CD4-positive, alpha-beta T cell (primary cell): ENCODE results near the gene EIF5. TPM values are rescaled to one million over a fixed set of nuclear protein-coding genes. Genes with fewer than 3 reads are reported as not detected.
A peak's percentile ranks its signal among the peaks of the same experiment; 100 is the strongest.

Experiments used
- ATAC-seq: fragments of 200-7000 bp; cut with Tn5 transposase; one replicate; pipeline ENCODE4 v1.10.0; 2022; ENCODE audit warnings: mild to moderate bottlenecking; ENCODE audit not compliant: poor library complexity
- CTCF ChIA-PET: fragments of 350-600 bp; sonication (Branson Sonifier 250); formaldehyde crosslinking; loops from one replicate; lab custom pipeline; 2021; ENCODE audit warnings: antibody characterized with exemption, inconsistent platforms; lab: Charles Lee
- POLR2A ChIA-PET: fragments of 350-600 bp; sonication (Branson Sonifier 250); formaldehyde crosslinking; loops from one replicate; lab custom pipeline; 2021; ENCODE audit warnings: antibody characterized with exemption, inconsistent platforms; lab: Charles Lee
- DNase-seq, 14 experiments: peaks; one replicate each; pipeline ENCODE4 v3.0.0-alpha.2; 2013 to 2020; ENCODE audit warnings: mixed read lengths in 2 of 14
- H3K27ac ChIP-seq, 2 donors: one replicate each; pipeline versions ENCODE4 v1.5.1 to v1.7.0; 2013; ENCODE audit warnings: low read length in 2 of 2, low read depth in 1 of 2, mild to moderate bottlenecking in 1 of 2
- H3K27me3 ChIP-seq, 2 experiments: 1 replicate in 1 of 2; 2 replicates in 1 of 2; pipeline versions ENCODE4 v1.6.1 to v1.7.0; 2013; ENCODE audit warnings: low read length in 2 of 2, control low read depth in 1 of 2, mild to moderate bottlenecking in 1 of 2, moderate library complexity in 1 of 2; ENCODE audit not compliant: insufficient read depth in 2 of 2, control insufficient read depth in 1 of 2
- H3K36me3 ChIP-seq: one replicate; pipeline ENCODE4 v1.6.1; 2013; ENCODE audit warnings: low read length, control low read depth; ENCODE audit not compliant: insufficient read depth
- H3K4me1 ChIP-seq: one replicate; pipeline ENCODE4 v1.6.1; 2013; ENCODE audit warnings: low read length, control low read depth; ENCODE audit not compliant: insufficient read depth
- H3K4me3 ChIP-seq: one replicate; pipeline ENCODE4 v1.5.1; 2013; ENCODE audit warnings: mild to moderate bottlenecking, low read length, moderate library complexity
- H3K9me3 ChIP-seq, 2 experiments: 1 replicate in 1 of 2; 2 replicates in 1 of 2; pipeline versions ENCODE4 v1.6.1 to v1.7.0; 2013; ENCODE audit warnings: low read length in 2 of 2, mild to moderate bottlenecking in 2 of 2, control low read depth in 1 of 2, moderate library complexity in 1 of 2; ENCODE audit not compliant: control insufficient read depth in 1 of 2, insufficient read depth in 1 of 2
- H3K27ac Mint-ChIP-seq: one replicate; pipeline ENCODE4 v1.8.0; 2020; ENCODE audit warnings: mixed read lengths
- H3K27me3 Mint-ChIP-seq: one replicate; pipeline ENCODE4 v1.8.0; 2021; ENCODE audit warnings: mixed read lengths
- H3K36me3 Mint-ChIP-seq: one replicate; pipeline ENCODE4 v1.8.0; 2021; ENCODE audit warnings: low read depth, mixed read lengths
- H3K4me1 Mint-ChIP-seq: one replicate; pipeline ENCODE4 v1.8.0; 2021; ENCODE audit warnings: low read depth, mixed read lengths
- H3K4me3 Mint-ChIP-seq: one replicate; pipeline ENCODE4 v1.8.0; 2020; ENCODE audit warnings: mild to moderate bottlenecking, mixed read lengths
- H3K9me3 Mint-ChIP-seq: one replicate; pipeline ENCODE4 v1.8.0; 2020; ENCODE audit warnings: mixed read lengths
- intact Hi-C, 2 experiments: fragments of 100-400 bp; cut with DNase I in 1 of 2; cut with micrococcal nuclease in 1 of 2; formaldehyde crosslinking; loops; one replicate each; pipeline versions ENCODE4 v1.15.1 to v1.9.0; 2023 to 2025; cut with DNase I, micrococcal nuclease
- total RNA-seq, 174 experiments: library from RNA in 2 of 174; stranded (reverse) in 2 of 174; gene quantifications; one replicate each; pipeline ENCODE4 v1.2.3 and lab custom pipeline; 2021 to 2026
- TF ChIP-seq, protein P1 (sequence below): fragments of 200-600 bp; IDR thresholded peaks from one replicate; pipeline ENCODE4 v1.8.0; 2022; ENCODE audit warnings: antibody characterized with exemption, mild to moderate bottlenecking

EIF5 gene
- total RNA-seq, 2 experiments from 2014 or later, result 658 TPM

DNA sequence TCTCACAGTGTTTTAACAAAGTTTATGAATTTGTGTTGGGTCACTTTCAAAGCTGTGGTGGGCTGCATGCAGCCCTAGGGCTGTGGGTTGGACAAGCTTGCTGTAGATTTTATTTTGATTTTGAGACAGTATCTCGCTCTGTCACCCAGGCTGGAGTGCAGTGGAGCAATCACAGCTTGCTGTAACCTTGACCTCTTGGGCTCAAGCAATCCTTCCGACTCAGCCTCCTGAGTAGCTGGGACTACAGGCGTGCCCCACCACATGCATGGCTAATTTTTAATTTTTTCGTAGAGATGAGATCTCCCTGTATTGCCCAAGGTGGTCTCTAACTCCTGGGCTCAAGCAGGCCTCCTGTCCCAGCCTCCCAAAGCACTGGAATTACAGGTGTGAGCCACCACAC, 56.6 kb downstream of the EIF5 start:
- ChIA-PET POLR2A (interaction anchor here (0.9 to 2.6 kb wide), 7 partner anchors 9 to 56 kb away, joined by 3 to 26 read pairs (median 3); partner anchors contain the start of gene EIF5), CTCF (interaction anchor here (0.7 to 2.0 kb wide), 22 partner anchors 9 to 185 kb away, joined by 3 to 14 read pairs (median 4); partner anchors contain the start of gene EIF5)
- Mint-ChIP-seq H3K36me3 (peaks cover 9% of the 10 kb centered on the region), H3K4me1 (peaks cover 73% of the 10 kb centered on the region), H3K4me3 (peak overlapping the region; percentile 30), H3K27me3 (no peaks in the 10 kb centered on the region), H3K9me3 (no peaks in the 10 kb centered on the region), H3K27ac (peak overlapping the region; percentile 73)
- ATAC-seq (no peak), DNase-seq (no peak)
- peaks cover 63% of the 10 kb centered on the region for H3K4me1 ChIP-seq
- H3K9me3 ChIP-seq, result no peaks in the 10 kb centered on the region
- H3K4me3 ChIP-seq, result no peak overlapping the region
- no peaks in the 10 kb centered on the region for H3K27me3 ChIP-seq
- no peaks in the 10 kb centered on the region for H3K36me3 ChIP-seq
- no peak overlapping the region for H3K27ac ChIP-seq
- TF ChIP-seq, protein P1, sequence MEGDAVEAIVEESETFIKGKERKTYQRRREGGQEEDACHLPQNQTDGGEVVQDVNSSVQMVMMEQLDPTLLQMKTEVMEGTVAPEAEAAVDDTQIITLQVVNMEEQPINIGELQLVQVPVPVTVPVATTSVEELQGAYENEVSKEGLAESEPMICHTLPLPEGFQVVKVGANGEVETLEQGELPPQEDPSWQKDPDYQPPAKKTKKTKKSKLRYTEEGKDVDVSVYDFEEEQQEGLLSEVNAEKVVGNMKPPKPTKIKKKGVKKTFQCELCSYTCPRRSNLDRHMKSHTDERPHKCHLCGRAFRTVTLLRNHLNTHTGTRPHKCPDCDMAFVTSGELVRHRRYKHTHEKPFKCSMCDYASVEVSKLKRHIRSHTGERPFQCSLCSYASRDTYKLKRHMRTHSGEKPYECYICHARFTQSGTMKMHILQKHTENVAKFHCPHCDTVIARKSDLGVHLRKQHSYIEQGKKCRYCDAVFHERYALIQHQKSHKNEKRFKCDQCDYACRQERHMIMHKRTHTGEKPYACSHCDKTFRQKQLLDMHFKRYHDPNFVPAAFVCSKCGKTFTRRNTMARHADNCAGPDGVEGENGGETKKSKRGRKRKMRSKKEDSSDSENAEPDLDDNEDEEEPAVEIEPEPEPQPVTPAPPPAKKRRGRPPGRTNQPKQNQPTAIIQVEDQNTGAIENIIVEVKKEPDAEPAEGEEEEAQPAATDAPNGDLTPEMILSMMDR, result no peak
- intact Hi-C loops, result loop anchor here in 1 of 2 experiments (10.0 kb wide), 1 partner anchor 796 kb away; the partner anchor contains the start of gene RCOR1

DNA sequence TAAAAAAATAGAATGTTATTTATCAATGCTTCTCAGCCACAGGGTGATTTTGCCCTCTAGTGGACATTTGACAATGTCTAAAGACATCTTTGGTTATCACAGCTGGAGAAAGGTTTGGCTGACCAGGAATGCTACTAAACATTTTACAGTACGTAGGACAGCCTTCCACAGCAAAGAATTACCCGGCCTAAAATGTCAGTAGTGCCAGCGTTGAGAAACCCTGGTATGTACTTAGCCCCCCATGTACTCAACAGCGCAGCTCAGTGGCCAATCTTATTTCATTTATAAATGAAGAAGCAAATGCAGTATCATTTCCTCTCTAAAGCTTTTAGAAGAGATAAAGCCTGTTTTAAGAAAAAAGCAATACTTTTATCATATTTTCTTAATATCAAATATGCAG, 57.0 kb downstream of the EIF5 start:
- CTCF ChIA-PET, result interaction anchor here (0.7 to 2.0 kb wide), 24 partner anchors 8 to 184 kb away, joined by 3 to 14 read pairs (median 3); partner anchors contain the start of gene EIF5
- intact Hi-C loops, result loop anchor here in 1 of 2 experiments (10.0 kb wide), 1 partner anchor 796 kb away; the partner anchor contains the start of gene RCOR1
- H3K9me3 ChIP-seq, result no peaks in the 10 kb centered on the region

DNA sequence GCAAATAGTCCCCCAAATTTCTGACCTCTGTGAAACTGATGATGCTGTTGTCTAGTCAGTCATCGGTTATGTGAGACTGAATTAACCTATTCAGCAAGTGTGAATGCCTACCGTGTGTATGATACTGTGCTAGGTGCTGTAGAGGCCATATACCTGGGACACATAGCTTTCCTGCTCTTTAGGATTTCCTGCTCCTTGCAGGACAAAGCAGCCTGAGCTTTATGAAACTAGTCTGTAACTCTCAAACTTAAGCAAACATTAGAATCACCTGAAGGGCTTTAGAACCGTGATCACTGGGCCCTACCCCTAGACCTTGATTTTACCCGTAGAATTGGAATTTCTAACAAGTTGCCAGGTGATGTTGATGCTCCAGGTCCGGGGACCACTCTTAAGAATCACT, 58.1 kb downstream of the EIF5 start:
- H3K27me3 ChIP-seq, result no peaks in the 10 kb centered on the region
- H3K4me1 ChIP-seq, result peaks cover 67% of the 10 kb centered on the region
- H3K27ac Mint-ChIP-seq, result no peak overlapping the region
- TF ChIP-seq, protein P1, result no peak
- ATAC-seq (no peak), DNase-seq (no peak)
- H3K9me3 Mint-ChIP-seq, result no peaks in the 10 kb centered on the region
- no peaks in the 10 kb centered on the region for H3K27me3 Mint-ChIP-seq
- CTCF ChIA-PET, result interaction anchor here (1.2 to 1.5 kb wide), 2 partner anchors 11 to 37 kb away, joined by 3 to 5 read pairs; no protein-coding TSS in a partner anchor
- H3K36me3 ChIP-seq, result no peaks in the 10 kb centered on the region
- no peak overlapping the region for H3K4me3 ChIP-seq
- no peaks in the 10 kb centered on the region for H3K36me3 Mint-ChIP-seq
- POLR2A ChIA-PET, result interaction anchor here (2.1 kb wide), 1 partner anchor 48 kb away, joined by 7 read pairs; no protein-coding TSS in a partner anchor
- no peak overlapping the region for H3K4me3 Mint-ChIP-seq
- no peaks in the 10 kb centered on the region for H3K9me3 ChIP-seq
- H3K27ac ChIP-seq, result no peak overlapping the region
- peaks cover 79% of the 10 kb centered on the region for H3K4me1 Mint-ChIP-seq
- intact Hi-C loops, result loop anchor here in 1 of 2 experiments (10.0 kb wide), 1 partner anchor 797 kb away; the partner anchor contains the start of gene RCOR1

More for the DNA sequence above, 57.0 kb downstream of the EIF5 start:
- DNase-seq, result peak; percentile 8 to 78 (median 38)
- Mint-ChIP-seq H3K27ac (peak overlapping the region; percentile 73), H3K4me1 (peaks cover 77% of the 10 kb centered on the region), H3K27me3 (no peaks in the 10 kb centered on the region), H3K9me3 (no peaks in the 10 kb centered on the region), H3K36me3 (peaks cover 6% of the 10 kb centered on the region), H3K4me3 (peak overlapping the region; percentile 72)
- Histone ChIP-seq H3K36me3 (no peaks in the 10 kb centered on the region), H3K4me1 (peaks cover 67% of the 10 kb centered on the region), H3K27me3 (no peaks in the 10 kb centered on the region), H3K27ac (no peak overlapping the region), H3K4me3 (no peak overlapping the region)
- TF ChIP-seq, protein P1, result peak; percentile 90
- POLR2A ChIA-PET, result interaction anchor here (0.9 to 2.6 kb wide), 7 partner anchors 9 to 56 kb away, joined by 3 to 26 read pairs (median 3); partner anchors contain the start of gene EIF5
- ATAC-seq, result peak; percentile 75
